Measurements from ENCODE around the gene IQSEC1. TPM values are rescaled to one million over a fixed set of nuclear protein-coding genes. Genes with fewer than 3 reads are reported as not detected.

IQSEC1 gene
- total and polyA plus RNA-seq, 2 donors (not counting 3 experiments of a cell fraction or from before 2014, with no cell fraction given), result 5.2 to 18.0 TPM

DNA sequence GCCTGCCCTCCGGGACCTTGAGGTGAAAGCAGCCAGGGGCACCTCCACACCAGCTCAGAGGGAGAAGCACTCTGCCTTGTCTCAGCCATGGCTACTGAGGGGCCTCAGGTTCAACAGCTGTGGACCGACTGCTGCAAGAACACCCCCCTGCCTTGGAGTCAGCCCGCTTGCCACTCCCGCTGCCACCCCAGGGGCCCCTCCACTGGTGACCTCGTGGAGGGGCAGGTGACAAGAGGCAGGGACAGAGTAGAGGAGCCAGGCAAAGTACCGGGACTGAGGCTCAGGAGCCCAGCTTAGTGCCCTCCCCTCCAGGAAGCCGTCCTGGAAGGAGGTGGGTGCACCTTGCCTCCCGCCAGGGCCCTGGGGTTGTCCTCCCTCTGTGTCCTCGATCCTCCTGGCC, 152.3 kb downstream of the IQSEC1 start:
- no peak overlapping the region for H2AFZ ChIP-seq (ENCODE audit: low read depth, low read length)
- no TSS peak for BruUV-seq (replicated peaks)
- no peak for DNase-seq (ENCODE audit: low read depth, low spot score)
- no peak overlapping the region for H3K4me3 ChIP-seq (replicated peaks in 1 of 3; ENCODE audit: insufficient read depth in 1 of 3, low read depth in 1 of 3, low read length in 3 of 3)
- dilution Hi-C loops (cut with MboI; ENCODE audit: extremely low pct_ligation_motif_present, low sequenced_read_pairs) (no loop called here), intact Hi-C loops (cut with micrococcal nuclease) (loop anchor here (5.0 kb wide), 1 partner anchor 46 kb away; no protein-coding TSS in a partner anchor)
- no peak overlapping the region for H3K9ac ChIP-seq (replicated peaks; ENCODE audit: extremely low read depth, insufficient read depth, low read length)
- H3K27ac ChIP-seq (ENCODE audit: insufficient read depth, low read depth, low read length), result no peak overlapping the region
- TF ChIP-seq, protein P1, sequence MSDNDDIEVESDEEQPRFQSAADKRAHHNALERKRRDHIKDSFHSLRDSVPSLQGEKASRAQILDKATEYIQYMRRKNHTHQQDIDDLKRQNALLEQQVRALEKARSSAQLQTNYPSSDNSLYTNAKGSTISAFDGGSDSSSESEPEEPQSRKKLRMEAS (IDR thresholded peaks at IDR 0.05; ENCODE audit: insufficient read depth, insufficient read length), result no peak
- TF ChIP-seq POLR2AphosphoS5 (IDR thresholded peaks at IDR 0.05; ENCODE audit: insufficient read depth, low read depth, low read length) (no peak), EZH2 (IDR thresholded peaks at IDR 0.05; ENCODE audit: borderline replicate concordance, low read depth, low read length, severe bottlenecking) (no peak), CTCF (IDR thresholded peaks at IDR 0.05; ENCODE audit: extremely low read depth in 1 of 2, insufficient read depth in 1 of 2, low read depth in 1 of 2, low read length in 2 of 2) (no peak), FOS (IDR thresholded peaks at IDR 0.05; ENCODE audit: borderline replicate concordance, insufficient read depth, low read length) (no peak), POLR2A (IDR thresholded peaks at IDR 0.05; ENCODE audit: low read depth, low read length) (no peak), GATA2 (IDR thresholded peaks at IDR 0.05; ENCODE audit: insufficient read depth, insufficient read length, low read depth, low read length) (no peak), MYC (IDR thresholded peaks at IDR 0.05; ENCODE audit: low read depth, low read length) (no peak), JUN (IDR thresholded peaks at IDR 0.05; ENCODE audit: borderline replicate concordance, insufficient read depth, insufficient read length, low read depth) (no peak)
- ChIA-PET POLR2A (no interaction called here), CTCF (interaction anchor here (1.1 kb wide), 1 partner anchor 44 kb away, joined by 3 read pairs; no protein-coding TSS in a partner anchor)
- H3K4me1 ChIP-seq (ENCODE audit: control insufficient read depth, extremely low read depth, insufficient read depth, low read length), result peaks cover 17% of the 10 kb centered on the region
- no peaks in the 10 kb centered on the region for H3K9me1 ChIP-seq (replicated peaks; ENCODE audit: control insufficient read depth, extremely low read depth, insufficient read depth, low read length)
- no peaks in the 10 kb centered on the region for H3K79me2 ChIP-seq (ENCODE audit: control insufficient read depth, insufficient read depth, low read length)
- H3K27me3 ChIP-seq (ENCODE audit: control insufficient read depth in 2 of 2, insufficient read depth in 2 of 2, low read length in 2 of 2), result no peaks in the 10 kb centered on the region
- no peak for FAIRE-seq
- H3K9me3 ChIP-seq (replicated peaks; ENCODE audit: control insufficient read depth, insufficient read depth, low read length), result no peaks in the 10 kb centered on the region
- no peak overlapping the region for H3K4me2 ChIP-seq (ENCODE audit: insufficient read depth, low read length)
- peaks cover 0 to 10% of the 10 kb centered on the region in 2 experiments for H3K36me3 ChIP-seq (ENCODE audit: control insufficient read depth in 2 of 2, extremely low read depth in 1 of 2, insufficient read depth in 2 of 2, low read length in 2 of 2)
- H4K20me1 ChIP-seq (replicated peaks; ENCODE audit: control insufficient read depth, extremely low read depth, insufficient read depth, low read length), result no peaks in the 10 kb centered on the region
